HuH-7.5 (cell line): Measurements from ENCODE around the gene SLC25A10.

Source experiments
- DNase-seq: peaks from one replicate; pipeline ENCODE4 v3.0.0; 2011; ENCODE audit warnings: low spot score

The SLC25A10 gene

GRCh38 chr17:81706232-81706611 is 5.9 kb upstream of the SLC25A10 start:
- DNase-seq = no peak

- DNase-seq = no peak
Observed at GRCh38 chr17:81706757-81707624, 5.1 kb upstream of the SLC25A10 start.

GRCh38 chr17:81707725-81708646 is 4.1 kb upstream of the SLC25A10 start:
- DNase-seq = no peak

GRCh38 chr17:81708739-81709185 is 3.3 kb upstream of the SLC25A10 start:
- no peak for DNase-seq

GRCh38 chr17:81710514-81711308 is 1.4 kb upstream of the SLC25A10 start:
- DNase-seq = no peak

- peak; percentile 85 for DNase-seq
Observed at GRCh38 chr17:81712468-81713003, 452 bp downstream of the SLC25A10 start.

- DNase-seq = no peak
Observed at GRCh38 chr17:81713004-81713555, 996 bp downstream of the SLC25A10 start.

- no peak for DNase-seq
Observed at GRCh38 chr17:81713556-81714411, 1.7 kb downstream of the SLC25A10 start.

- DNase-seq = no peak
Observed at GRCh38 chr17:81714412-81715106, 2.5 kb downstream of the SLC25A10 start.

- DNase-seq = no peak
Observed at GRCh38 chr17:81715107-81715871, 3.2 kb downstream of the SLC25A10 start.

GRCh38 chr17:81715872-81716673 is 4.0 kb downstream of the SLC25A10 start:
- no peak for DNase-seq

GRCh38 chr17:81716674-81716996 is 4.6 kb downstream of the SLC25A10 start:
- DNase-seq = no peak

GRCh38 chr17:81717049-81717765 is 5.1 kb downstream of the SLC25A10 start:
- DNase-seq = no peak

GRCh38 chr17:81717766-81718089 is 5.6 kb downstream of the SLC25A10 start:
- no peak for DNase-seq

- DNase-seq = no peak
Observed at GRCh38 chr17:81719410-81720266, 7.6 kb downstream of the SLC25A10 start.

- no peak for DNase-seq
Observed at GRCh38 chr17:81720267-81721071, 8.4 kb downstream of the SLC25A10 start.
